MCF 10A (cell line): ENCODE data around the gene OTULINL. TPM values are rescaled to one million over a fixed set of nuclear protein-coding genes. Genes with fewer than 3 reads are reported as not detected.

ENCODE experiments used
- Bru-seq: library from RNA; stranded (reverse); fragments of 400-500 nt; gene quantifications from one replicate; lab custom pipeline; 2021; lab: Mats Ljungman, UMichigan
- BruChase-seq, 2 experiments: library from RNA; stranded (reverse); fragments of 400-500 nt; gene quantifications; one replicate each; lab custom pipeline; 2021; lab: Mats Ljungman, UMichigan
- BruUV-seq: library from RNA; stranded (reverse); fragments of 400-500 nt; replicated peaks from 2 replicates; lab custom pipeline; 2021; lab: Mats Ljungman, UMichigan
- CTCF ChIA-PET: fragments of 300-600 bp; sonication (Branson Sonifier 250); formaldehyde crosslinking; extraction: SDS; loops from one replicate; lab custom pipeline; 2021; ENCODE audit warnings: antibody characterized with exemption, inconsistent platforms; lab: Yijun Ruan, JAX
- POLR2A ChIA-PET: fragments of 300-600, 350-650 bp; sonication (Branson Sonifier 250); formaldehyde crosslinking; extraction: SDS; loops from one replicate; lab custom pipeline; 2020; ENCODE audit warnings: antibody characterized with exemption, inconsistent platforms; lab: Yijun Ruan, JAX
- DNase-seq: peaks from one replicate; pipeline ENCODE4 v3.0.0-alpha.2; 2018; ENCODE audit not compliant: unreplicated experiment
- H3K27ac Mint-ChIP-seq: one replicate; pipeline ENCODE4 v1.8.0; 2022; ENCODE audit warnings: mild to moderate bottlenecking, low read depth, mixed read lengths; ENCODE audit not compliant: unreplicated experiment
- H3K27me3 Mint-ChIP-seq: one replicate; pipeline ENCODE4 v1.8.0; 2022; ENCODE audit warnings: mixed read lengths; ENCODE audit not compliant: insufficient read depth, unreplicated experiment
- H3K36me3 Mint-ChIP-seq: one replicate; pipeline ENCODE4 v1.8.0; 2022; ENCODE audit warnings: mild to moderate bottlenecking, moderate library complexity, mixed read lengths; ENCODE audit not compliant: insufficient read depth, unreplicated experiment
- H3K4me1 Mint-ChIP-seq: one replicate; pipeline ENCODE4 v1.8.0; 2022; ENCODE audit warnings: mixed read lengths; ENCODE audit not compliant: insufficient read depth, unreplicated experiment
- H3K4me3 Mint-ChIP-seq: one replicate; pipeline ENCODE4 v1.8.0; 2022; ENCODE audit warnings: mild to moderate bottlenecking, moderate library complexity, mixed read lengths; ENCODE audit not compliant: unreplicated experiment
- H3K9me3 Mint-ChIP-seq: one replicate; pipeline ENCODE4 v1.8.0; 2022; ENCODE audit warnings: mixed read lengths; ENCODE audit not compliant: unreplicated experiment
- intact Hi-C: fragments of 100-400 bp; cut with micrococcal nuclease; formaldehyde crosslinking; loops from 2 replicates; pipeline ENCODE4 v1.14.1; 2022
- long read RNA-seq: library from polyadenylated mRNA; stranded (forward); transcript quantifications from one replicate; pipeline ENCODE4 v2.0.0, GENCODE V29; 2022
- total RNA-seq: library from RNA; stranded (reverse); gene quantifications from 2 replicates; pipeline ENCODE4 v1.2.3, GENCODE V29; 2022
- TF ChIP-seq, protein P1 (sequence below): fragments of 200-600 bp; IDR thresholded peaks from one replicate; pipeline ENCODE4 v1.8.0; 2022; ENCODE audit warnings: antibody characterized with exemption, mild to moderate bottlenecking; ENCODE audit not compliant: unreplicated experiment

OTULINL gene
- total RNA-seq (not detected in 2 replicates), Bru-seq, nascent RNA (percentile 10 among the genes with signal in this experiment), BruChase-seq, experiment 1, labeled RNA remaining after a 6-hour chase (percentile 12 among the genes with signal in this experiment), BruChase-seq, experiment 2, labeled RNA remaining after a 2-hour chase (percentile 12 among the genes with signal in this experiment)
- long read RNA-seq = 0 reads

DNA sequence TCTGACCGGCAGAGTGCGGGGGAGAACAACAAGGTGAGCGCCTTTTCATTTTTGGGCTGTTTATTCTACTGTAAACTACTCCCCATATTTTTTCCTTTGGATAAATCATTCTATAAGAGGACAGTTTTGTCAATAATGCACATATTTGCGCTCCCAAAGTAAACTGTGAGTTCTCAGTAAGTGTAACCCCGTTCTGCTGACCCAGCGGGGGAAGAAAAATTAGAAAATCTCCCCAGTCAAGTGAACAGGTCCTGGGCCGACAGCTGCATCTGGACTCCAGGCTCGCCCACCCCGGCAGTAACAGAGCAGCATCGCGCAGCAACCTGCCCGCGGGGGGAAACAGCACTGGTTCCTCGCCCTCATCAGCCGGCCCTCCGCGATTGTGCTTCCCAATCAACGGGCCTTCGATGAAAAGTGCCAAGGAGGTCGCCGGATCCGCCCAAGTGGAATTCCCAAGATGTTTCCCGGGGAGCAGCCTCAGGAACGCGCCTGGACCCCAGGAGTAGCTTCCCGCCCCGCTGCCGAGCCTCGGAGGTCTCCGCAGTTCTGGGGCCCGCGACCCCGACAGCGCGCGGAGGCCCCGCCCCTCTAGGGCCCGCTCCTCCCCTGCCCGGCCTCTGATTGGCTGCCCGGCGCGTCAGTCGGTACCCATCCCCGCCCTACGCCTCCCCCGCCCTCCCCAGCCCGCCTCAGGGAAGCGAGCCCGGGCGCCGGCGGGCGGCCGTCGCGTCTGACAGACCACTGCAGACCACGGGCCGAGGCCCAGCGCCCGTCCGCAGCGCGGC is at the start of gene OTULINL:
OTULINL (plus strand) TSS at position 687 of the 785 bp plus-strand sequence. CDS start 103 bp downstream, outside the sequence.
- peak within 1 kb of the TSS; percentile 58 for H3K4me3 Mint-ChIP-seq
- peaks cover 10% of the 10 kb centered on the region for H3K4me1 Mint-ChIP-seq
- peaks cover 29% of the 10 kb centered on the region for H3K27me3 Mint-ChIP-seq
- H3K27ac Mint-ChIP-seq = no peak within 1 kb of the TSS
- ChIA-PET CTCF (interaction anchor here (0.6 to 2.1 kb wide), 3 partner anchors 68 to 422 kb away, joined by 3 to 11 read pairs (median 3); no protein-coding TSS in a partner anchor), POLR2A (interaction anchor here (1.0 kb wide), 1 partner anchor 10 kb away, joined by 3 read pairs; no protein-coding TSS in a partner anchor)
- H3K9me3 Mint-ChIP-seq = no peaks in the 10 kb centered on the region
- TF ChIP-seq, protein P1, sequence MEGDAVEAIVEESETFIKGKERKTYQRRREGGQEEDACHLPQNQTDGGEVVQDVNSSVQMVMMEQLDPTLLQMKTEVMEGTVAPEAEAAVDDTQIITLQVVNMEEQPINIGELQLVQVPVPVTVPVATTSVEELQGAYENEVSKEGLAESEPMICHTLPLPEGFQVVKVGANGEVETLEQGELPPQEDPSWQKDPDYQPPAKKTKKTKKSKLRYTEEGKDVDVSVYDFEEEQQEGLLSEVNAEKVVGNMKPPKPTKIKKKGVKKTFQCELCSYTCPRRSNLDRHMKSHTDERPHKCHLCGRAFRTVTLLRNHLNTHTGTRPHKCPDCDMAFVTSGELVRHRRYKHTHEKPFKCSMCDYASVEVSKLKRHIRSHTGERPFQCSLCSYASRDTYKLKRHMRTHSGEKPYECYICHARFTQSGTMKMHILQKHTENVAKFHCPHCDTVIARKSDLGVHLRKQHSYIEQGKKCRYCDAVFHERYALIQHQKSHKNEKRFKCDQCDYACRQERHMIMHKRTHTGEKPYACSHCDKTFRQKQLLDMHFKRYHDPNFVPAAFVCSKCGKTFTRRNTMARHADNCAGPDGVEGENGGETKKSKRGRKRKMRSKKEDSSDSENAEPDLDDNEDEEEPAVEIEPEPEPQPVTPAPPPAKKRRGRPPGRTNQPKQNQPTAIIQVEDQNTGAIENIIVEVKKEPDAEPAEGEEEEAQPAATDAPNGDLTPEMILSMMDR = no peak
- BruUV-seq = no TSS peak
- H3K36me3 Mint-ChIP-seq = no peaks in the 10 kb centered on the region
- peak; percentile 70 for DNase-seq
- intact Hi-C loops = no loop called here

DNA sequence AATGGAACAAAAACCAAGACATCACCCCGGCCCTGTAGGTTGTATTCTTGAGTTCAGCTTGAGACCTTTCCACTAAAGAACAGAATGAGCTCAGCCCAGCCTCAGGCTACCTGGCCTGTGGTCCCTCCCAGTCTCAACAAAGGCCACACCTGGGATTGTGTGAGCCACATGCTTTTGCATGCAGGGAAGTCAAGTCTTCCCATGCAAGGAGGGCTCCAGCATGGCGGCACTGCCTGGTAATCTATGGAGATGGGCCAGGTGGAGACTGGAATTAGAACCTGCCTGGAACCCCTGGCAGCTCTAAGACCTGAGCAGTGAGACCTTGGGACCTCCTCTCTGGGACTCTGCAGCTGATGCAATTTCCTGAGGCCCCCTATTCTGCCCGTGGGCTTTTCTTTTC is 49.4 kb upstream of the OTULINL start:
- DNase-seq = no peak
- BruUV-seq = no TSS peak
- H3K27me3 Mint-ChIP-seq = no peaks in the 10 kb centered on the region
- H3K9me3 Mint-ChIP-seq = no peaks in the 10 kb centered on the region
- H3K27ac Mint-ChIP-seq = no peak overlapping the region
- H3K36me3 Mint-ChIP-seq = no peaks in the 10 kb centered on the region
- TF ChIP-seq, protein P1 = no peak
- CTCF ChIA-PET = interaction anchor here (0.7 kb wide), 1 partner anchor 9 kb away, joined by 3 read pairs; no protein-coding TSS in a partner anchor
- no peak overlapping the region for H3K4me3 Mint-ChIP-seq
- intact Hi-C loops = no loop called here
- POLR2A ChIA-PET = no interaction called here
- H3K4me1 Mint-ChIP-seq = no peaks in the 10 kb centered on the region

DNA sequence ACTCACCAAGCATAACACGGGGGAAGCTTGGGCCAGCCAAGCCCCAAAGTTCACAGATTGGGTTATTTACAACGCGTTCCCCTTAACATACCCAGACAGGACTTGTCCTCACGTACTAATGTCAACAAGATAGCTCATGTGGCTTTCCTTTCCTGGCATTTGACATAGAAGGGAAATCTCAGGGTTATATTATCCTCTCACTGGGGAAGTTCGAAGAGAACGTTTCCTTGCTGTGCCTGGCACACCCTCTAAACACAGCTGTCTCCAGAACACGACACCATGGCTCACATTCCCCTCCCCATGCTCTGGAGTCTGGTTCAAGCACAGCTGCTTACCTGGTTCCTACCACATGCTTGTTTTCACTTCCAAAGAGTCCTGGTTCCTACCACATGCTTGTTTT is 46.8 kb upstream of the OTULINL start:
- no peak for DNase-seq
- ChIA-PET CTCF (interaction anchor here (0.6 kb wide), 1 partner anchor 97 kb away, joined by 6 read pairs; no protein-coding TSS in a partner anchor), POLR2A (interaction anchor here (0.6 kb wide), 1 partner anchor 45 kb away, joined by 3 read pairs; no protein-coding TSS in a partner anchor)
- Mint-ChIP-seq H3K4me3 (no peak overlapping the region), H3K27ac (no peak overlapping the region), H3K27me3 (peaks cover under 1% of the 10 kb centered on the region), H3K36me3 (no peaks in the 10 kb centered on the region), H3K4me1 (no peaks in the 10 kb centered on the region), H3K9me3 (peaks cover 12% of the 10 kb centered on the region)
- intact Hi-C loops = no loop called here
- no TSS peak for BruUV-seq
- TF ChIP-seq, protein P1 = no peak

DNA sequence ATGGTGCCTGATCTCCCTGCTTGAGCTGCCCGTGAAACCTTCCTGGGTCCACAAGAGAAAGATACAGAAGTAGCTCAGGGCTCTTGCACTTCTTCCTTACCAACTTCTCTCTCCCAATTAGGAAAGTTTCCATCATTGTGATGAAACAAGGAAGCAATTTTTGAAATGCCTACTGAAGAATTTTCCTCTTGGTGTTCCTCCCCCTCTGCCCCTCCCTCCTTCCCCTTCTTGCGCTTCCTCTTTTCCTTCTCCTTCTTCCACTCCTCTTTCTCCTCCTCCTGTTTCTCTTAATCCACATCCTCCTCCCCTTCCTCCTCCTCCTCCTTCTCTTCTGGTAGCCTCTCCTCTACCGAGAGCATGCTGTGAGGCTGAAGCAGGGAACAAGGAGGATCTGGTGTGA is 36.3 kb upstream of the OTULINL start:
- intact Hi-C loops = no loop called here

More for the DNA sequence above, 36.3 kb upstream of the OTULINL start:
- H3K9me3 Mint-ChIP-seq = peaks cover 11% of the 10 kb centered on the region
- DNase-seq = no peak
- H3K4me3 Mint-ChIP-seq = no peak overlapping the region
- no peaks in the 10 kb centered on the region for H3K4me1 Mint-ChIP-seq
- POLR2A ChIA-PET = no interaction called here
- H3K36me3 Mint-ChIP-seq = no peaks in the 10 kb centered on the region
- BruUV-seq = no TSS peak
- H3K27me3 Mint-ChIP-seq = peaks cover 33% of the 10 kb centered on the region
- CTCF ChIA-PET = no interaction called here
- no peak overlapping the region for H3K27ac Mint-ChIP-seq
- TF ChIP-seq, protein P1 = no peak
